GM19035 (cell line): ENCODE data around the gene SPECC1L.

Experiments
- ATAC-seq: cut with Tn5 transposase; IDR thresholded peaks from one replicate; pipeline ENCODE4 v1.9.1; 2021; ENCODE audit not compliant: unreplicated experiment

Gene SPECC1L

GRCh38 chr22:24459911-24460310 lies 189.3 kb downstream of the SPECC1L start:
- ATAC-seq, result no peak

GRCh38 chr22:24460418-24461089 lies 189.9 kb downstream of the SPECC1L start:
- ATAC-seq, result no peak

- no peak for ATAC-seq
Observed at GRCh38 chr22:24463071-24463760, 192.6 kb downstream of the SPECC1L start.

GRCh38 chr22:24465566-24465965 lies 194.9 kb downstream of the SPECC1L start:
- ATAC-seq, result no peak

- no peak for ATAC-seq
Observed at GRCh38 chr22:24465975-24466374, 195.3 kb downstream of the SPECC1L start.

GRCh38 chr22:24466716-24467328 lies 196.2 kb downstream of the SPECC1L start:
- no peak for ATAC-seq

- ATAC-seq, result no peak
Observed at GRCh38 chr22:24467340-24467739, 196.7 kb downstream of the SPECC1L start.
